HG02588 (cell line): ENCODE measurements around the gene DSPP.

Experiments
- ATAC-seq: cut with Tn5 transposase; IDR thresholded peaks from one replicate; pipeline ENCODE4 v1.9.1; 2021; ENCODE audit warnings: mild to moderate bottlenecking, moderate library complexity; ENCODE audit not compliant: unreplicated experiment

DSPP gene

GRCh38 chr4:87624698-87625097, 16.4 kb downstream of the DSPP start:
- no peak for ATAC-seq

DNA sequence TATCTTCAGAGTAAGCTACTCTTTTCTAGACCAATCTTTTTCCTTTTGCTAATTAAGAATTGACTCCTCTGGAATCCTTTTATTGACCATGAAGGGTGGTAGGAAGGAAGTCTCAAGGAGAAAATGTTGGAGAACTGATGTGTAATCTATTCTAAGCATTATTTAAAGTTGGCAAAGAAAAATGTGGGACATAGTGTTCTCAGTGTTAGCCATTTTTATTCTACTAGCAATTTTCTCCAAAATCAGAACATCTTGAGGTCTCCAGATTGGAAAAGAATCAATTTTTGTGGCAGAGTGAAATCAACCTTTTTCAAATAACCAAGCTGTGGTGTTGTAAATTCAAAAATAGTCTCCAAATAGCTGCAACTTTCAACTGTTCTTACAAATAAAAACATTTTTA, 23.3 kb downstream of the DSPP start:
- ATAC-seq: no peak

- no peak for ATAC-seq
Observed at GRCh38 chr4:87632469-87632868, 24.1 kb downstream of the DSPP start.

DNA sequence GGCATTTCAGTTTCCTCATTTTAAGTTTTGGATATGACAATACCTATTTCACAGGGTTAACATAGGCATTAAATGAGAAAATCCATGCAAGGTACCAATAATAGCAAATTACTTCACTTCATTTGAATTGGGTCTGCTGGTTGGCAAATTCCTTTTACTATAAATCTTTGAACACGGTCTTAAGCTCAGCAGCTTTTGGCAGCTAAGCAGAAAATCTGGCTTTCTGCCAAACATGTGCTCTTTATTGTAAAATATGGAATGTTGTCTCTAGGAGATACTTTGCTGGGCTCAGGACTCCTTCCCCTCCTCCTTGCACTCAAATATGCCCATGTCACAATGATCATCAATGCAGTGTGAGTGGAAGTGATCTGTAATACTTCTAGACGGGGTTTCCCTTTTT, 24.9 kb downstream of the DSPP start:
- no peak for ATAC-seq

GRCh38 chr4:87644286-87644685, 36.0 kb downstream of the DSPP start:
- no peak for ATAC-seq

- no peak for ATAC-seq
Observed at GRCh38 chr4:87649980-87650379, 41.7 kb downstream of the DSPP start, which contains the start of gene DMP1. Gene DMP1 (plus strand): TSS chr4:87650280. CDS start chr4:87656493, 6,213 bp downstream.

DNA sequence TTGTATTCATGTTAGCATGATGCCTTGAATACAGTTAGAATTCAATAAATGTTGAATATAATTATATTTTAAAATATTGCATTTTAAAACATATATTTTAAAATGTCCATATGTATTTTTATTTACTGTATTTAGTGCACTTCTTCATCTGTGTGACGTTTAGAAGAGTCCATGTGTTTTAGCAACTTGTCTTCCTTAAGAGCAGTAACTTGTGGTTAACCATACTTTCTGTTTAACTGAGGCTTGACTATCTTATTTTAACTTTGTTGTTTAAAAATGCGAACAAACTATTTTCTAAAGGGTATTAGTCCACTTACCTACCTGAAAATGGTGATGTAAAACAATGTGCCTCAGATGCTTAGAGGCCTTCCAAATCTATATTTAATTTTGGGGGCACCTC, 42.6 kb downstream of the DSPP start:
- no peak for ATAC-seq

DNA sequence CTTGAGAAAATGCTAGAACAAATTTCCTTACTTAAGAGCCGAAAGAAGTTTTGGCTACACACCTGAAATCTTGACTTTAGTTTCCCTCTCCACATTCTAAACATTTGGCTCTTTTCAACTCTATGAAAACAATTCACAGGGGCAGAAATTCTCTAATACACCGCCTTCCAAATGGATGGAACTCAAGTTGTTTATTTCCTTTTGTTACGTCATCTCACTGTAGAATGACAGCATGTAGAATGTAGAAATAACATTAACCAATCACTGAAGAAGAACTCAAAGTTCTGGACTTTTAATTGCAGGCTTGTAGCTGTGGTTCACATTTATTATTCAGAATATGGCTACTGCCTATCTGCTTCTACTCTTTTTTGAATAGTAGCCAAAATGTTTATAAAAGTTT, 43.6 kb downstream of the DSPP start:
- ATAC-seq: no peak

- no peak for ATAC-seq
Observed at GRCh38 chr4:87654487-87655044, 46.2 kb downstream of the DSPP start.

DNA sequence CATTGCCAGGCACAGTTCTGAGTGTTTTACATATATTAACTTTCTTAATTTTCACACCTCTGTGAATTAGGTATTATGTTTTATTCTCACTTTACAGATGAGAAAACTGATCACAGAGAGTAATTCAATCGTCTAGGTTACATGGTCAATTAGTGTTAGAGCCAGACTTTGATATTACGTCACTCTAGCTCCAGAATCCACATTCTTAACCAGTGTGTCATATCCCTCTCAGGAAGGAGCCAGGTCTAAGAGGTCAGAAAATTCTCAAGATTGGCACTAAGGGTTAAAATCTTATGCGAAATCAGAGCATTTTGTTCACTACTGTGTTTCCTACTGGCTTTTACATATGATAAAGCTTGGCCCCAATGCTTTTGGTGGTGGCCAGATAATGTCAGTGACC, 49.2 kb downstream of the DSPP start:
- no peak for ATAC-seq

DNA sequence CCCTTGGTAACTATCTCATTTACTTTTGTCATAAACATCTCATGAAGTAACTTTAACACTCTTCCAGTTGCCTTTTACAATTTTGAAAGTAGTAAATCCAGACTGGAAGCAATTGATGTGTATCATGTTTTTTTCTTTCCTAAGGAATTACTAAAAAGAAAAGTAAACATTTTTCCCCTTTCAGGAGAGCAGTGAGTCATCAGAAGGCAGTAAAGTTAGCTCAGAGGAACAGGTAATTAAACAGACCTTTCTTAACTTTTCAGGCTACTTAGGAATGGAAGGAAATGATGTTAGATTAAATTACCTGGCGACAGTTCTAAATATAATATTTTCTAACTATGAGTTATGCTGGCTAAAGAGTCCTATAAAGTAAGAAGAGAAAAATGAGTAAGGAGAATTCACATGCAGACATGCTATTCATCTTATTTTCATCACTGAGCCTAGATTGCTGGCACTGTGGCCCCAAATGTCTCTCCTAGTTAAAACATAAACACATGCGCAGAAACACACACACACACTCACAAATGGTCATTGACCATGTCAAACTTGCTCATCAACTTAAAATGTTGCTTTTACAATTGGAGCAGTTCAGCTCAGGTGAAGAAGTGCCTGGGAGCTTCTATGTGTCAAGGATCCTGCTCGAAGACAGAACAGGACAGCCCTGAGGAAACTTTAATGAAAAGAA, 51.1 kb downstream of the DSPP start:
- no peak for ATAC-seq

DNA sequence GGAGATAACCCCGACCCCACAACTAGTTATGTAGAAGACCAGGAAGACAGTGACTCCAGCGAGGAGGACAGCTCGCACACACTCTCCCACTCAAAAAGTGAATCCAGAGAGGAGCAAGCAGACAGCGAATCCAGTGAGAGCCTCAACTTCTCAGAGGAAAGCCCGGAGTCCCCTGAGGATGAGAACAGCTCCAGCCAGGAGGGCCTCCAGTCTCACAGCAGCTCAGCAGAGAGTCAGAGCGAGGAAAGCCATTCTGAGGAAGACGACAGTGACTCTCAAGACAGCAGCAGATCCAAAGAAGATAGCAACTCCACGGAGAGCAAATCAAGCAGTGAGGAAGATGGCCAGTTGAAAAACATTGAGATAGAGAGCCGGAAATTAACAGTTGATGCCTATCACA, 54.5 kb downstream of the DSPP start:
- ATAC-seq: no peak
